ENCODE measurements around the gene BCL2L14. TPM values are rescaled to one million over a fixed set of nuclear protein-coding genes. Genes with fewer than 3 reads are reported as not detected.

Gene BCL2L14
- total and polyA plus RNA-seq, 9 of the 15 experiments (the other 6 are each of a cell fraction or from before 2014, with no cell fraction given), result not detected

- H3K27me3 ChIP-seq (ENCODE audit: control insufficient read depth in 2 of 2, insufficient read depth in 2 of 2, low read length in 2 of 2), result no peaks in the 10 kb centered on the region
- TF ChIP-seq ZNF3 (CRISPR knock-in tag; IDR thresholded peaks at IDR 0.05), result no peak
- no peak for TF ChIP-seq FOXO4 (CRISPR knock-in tag; IDR thresholded peaks at IDR 0.05)
- TF ChIP-seq HDAC8 (tag; IDR thresholded peaks at IDR 0.05), result no peak
- TF ChIP-seq XRCC4 (IDR thresholded peaks at IDR 0.05; ENCODE audit: extremely low read depth, insufficient read depth, insufficient read length), result no peak
- TF ChIP-seq ZZZ3 (IDR thresholded peaks at IDR 0.05), result no peak
- TF ChIP-seq ZC3H4 (CRISPR knock-in tag; IDR thresholded peaks at IDR 0.05; ENCODE audit: borderline replicate concordance), result no peak
- no peak for TF ChIP-seq TGIF2 (CRISPR knock-in tag; IDR thresholded peaks at IDR 0.05)
- TF ChIP-seq ZNF695 (CRISPR knock-in tag; IDR thresholded peaks at IDR 0.05), result no peak
- no peaks in the 10 kb centered on the region for H3K4me1 ChIP-seq (replicated peaks in 1 of 2; ENCODE audit: control insufficient read depth in 2 of 2, insufficient read depth in 2 of 2, low read length in 2 of 2)
- no peak overlapping the region for H3K9ac ChIP-seq (ENCODE audit: insufficient read depth in 1 of 2, low read depth in 2 of 2, low read length in 2 of 2)
- no peak overlapping the region for H2AFZ ChIP-seq (ENCODE audit: low read depth, low read length)
- intact Hi-C loops (cut with micrococcal nuclease), result no loop called here
- H3K9me1 ChIP-seq (ENCODE audit: control insufficient read depth, insufficient read depth, low read length), result no peaks in the 10 kb centered on the region
- CTCF ChIA-PET (ENCODE audit: low intra/inter-chr PET ratio), result no interaction called here
- no peak overlapping the region for H3K27ac ChIP-seq (ENCODE audit: extremely low read depth, low read depth, low read length)
- H3K79me2 ChIP-seq (ENCODE audit: control insufficient read depth, insufficient read depth, low read length), result no peaks in the 10 kb centered on the region
- ATAC-seq, result no peak
- no peaks in the 10 kb centered on the region for H3K9me3 ChIP-seq (replicated peaks; ENCODE audit: control insufficient read depth, insufficient read depth, low read depth, low read length)
- POLR2A ChIA-PET, result interaction anchor here (0.7 to 1.0 kb wide), 2 partner anchors 10 to 198 kb away, joined by 3 read pairs; no protein-coding TSS in a partner anchor
- no peak for DNase-seq (ENCODE audit: extremely low read depth in 1 of 4, low spot score in 3 of 4)
- no TSS peak for BruUV-seq (replicated peaks)
- no peaks in the 10 kb centered on the region for H4K20me1 ChIP-seq (replicated peaks; ENCODE audit: control insufficient read depth, insufficient read depth, low read length)
- peaks cover 9% of the 10 kb centered on the region; the same call in 1 of the 3 replicates for H3K36me3 ChIP-seq (ENCODE audit: control insufficient read depth, insufficient read depth, low read length)
- FAIRE-seq, result no peak
- H3K4me2 ChIP-seq (ENCODE audit: insufficient read depth, low read length), result no peak overlapping the region
- in situ Hi-C loops (cut with MboI), result no loop called here
- no peak overlapping the region for H3K4me3 ChIP-seq
Observed at GRCh38 chr12:12141000-12141399, 70.3 kb downstream of the BCL2L14 start.

Data from K562 (cell line).